ENCODE measurements around the gene ZC3H8. TPM values are rescaled to one million over a fixed set of nuclear protein-coding genes. Genes with fewer than 3 reads are reported as not detected.

The ZC3H8 gene
- total and polyA plus RNA-seq, 2 experiments from 2014 or later = 2.7 to 7.0 TPM

- Histone ChIP-seq H3K9me3 (ENCODE audit: low read depth) (no peaks in the 10 kb centered on the region), H4K20me1 (ENCODE audit: insufficient read depth) (no peaks in the 10 kb centered on the region), H3K4me1 (ENCODE audit: insufficient read depth) (peaks cover 13% of the 10 kb centered on the region), H3F3A (ENCODE audit: insufficient read depth) (0 out of 2 replicates have a peak, but pooled peaks cover 6% of the 10 kb centered on the region), H3K36me3 (ENCODE audit: low read depth) (no peaks in the 10 kb centered on the region), H3K79me2 (ENCODE audit: insufficient read depth) (no peaks in the 10 kb centered on the region), H3K4me2 (ENCODE audit: unreplicated experiment) (no peak overlapping the region), H3K27me3 (replicated peaks; ENCODE audit: insufficient read depth) (no peaks in the 10 kb centered on the region), H3K4me3 (no peak overlapping the region), H2AFZ (no peak overlapping the region), H3K27ac (no peak overlapping the region), H3K9ac (no peak overlapping the region), H3K9me2 (ENCODE audit: insufficient read depth) (no peaks in the 10 kb centered on the region)
- DNase-seq = no peak
- in situ Hi-C loops (cut with MboI) = no loop called here
- WGBS, 2 experiments (ENCODE audit: low coverage in 1 of 2, low lambda C conversion rate in 2 of 2, missing lambda C conversion rate in 2 of 2) = 88 to 92% methylated on average over 11 of the region's 11 CpGs
- no peak for TF ChIP-seq EZH2 (IDR thresholded peaks at IDR 0.05; ENCODE audit: insufficient read depth, poor library complexity, severe bottlenecking)
- TF ChIP-seq EZH2phosphoT487 (IDR thresholded peaks at IDR 0.05; ENCODE audit: insufficient read depth, low read depth) = no peak
These were observed 90.0 kb downstream of the ZC3H8 start for GRCh38 chr2:112164876-112165275.

GRCh38 chr2:112163541-112163981 is 91.3 kb downstream of the ZC3H8 start:
- in situ Hi-C loops (cut with MboI) = no loop called here
- H3K4me2 ChIP-seq (ENCODE audit: unreplicated experiment) = no peak overlapping the region
- H3K4me1 ChIP-seq (ENCODE audit: insufficient read depth) = peaks cover 7% of the 10 kb centered on the region
- no peaks in the 10 kb centered on the region for H3K36me3 ChIP-seq (ENCODE audit: low read depth)
- no peak overlapping the region for H2AFZ ChIP-seq
- H3K79me2 ChIP-seq (ENCODE audit: insufficient read depth) = no peaks in the 10 kb centered on the region
- H3K4me3 ChIP-seq = no peak overlapping the region
- H3F3A ChIP-seq (ENCODE audit: insufficient read depth) = 0 out of 2 replicates have a peak, but pooled peaks cover 6% of the 10 kb centered on the region
- no peak overlapping the region for H3K27ac ChIP-seq
- H4K20me1 ChIP-seq (ENCODE audit: insufficient read depth) = no peaks in the 10 kb centered on the region
- no peak for DNase-seq
- 69 to 77% methylated on average over 9 of the region's 9 CpGs for WGBS, 2 experiments (ENCODE audit: low coverage in 1 of 2, low lambda C conversion rate in 2 of 2, missing lambda C conversion rate in 2 of 2)
- no peaks in the 10 kb centered on the region for H3K9me2 ChIP-seq (ENCODE audit: insufficient read depth)
- H3K9me3 ChIP-seq (ENCODE audit: low read depth) = no peaks in the 10 kb centered on the region
- TF ChIP-seq EZH2phosphoT487 (IDR thresholded peaks at IDR 0.05; ENCODE audit: insufficient read depth, low read depth) (no peak), EZH2 (IDR thresholded peaks at IDR 0.05; ENCODE audit: insufficient read depth, poor library complexity, severe bottlenecking) (no peak)
- H3K9ac ChIP-seq = no peak overlapping the region
- no peaks in the 10 kb centered on the region for H3K27me3 ChIP-seq (replicated peaks; ENCODE audit: insufficient read depth)

- H3F3A ChIP-seq (ENCODE audit: insufficient read depth) = 0 out of 2 replicates have a peak, but pooled peaks cover 6% of the 10 kb centered on the region
- H3K9ac ChIP-seq = no peak overlapping the region
- TF ChIP-seq EZH2 (IDR thresholded peaks at IDR 0.05; ENCODE audit: insufficient read depth, poor library complexity, severe bottlenecking) (no peak), EZH2phosphoT487 (IDR thresholded peaks at IDR 0.05; ENCODE audit: insufficient read depth, low read depth) (no peak)
- H3K9me2 ChIP-seq (ENCODE audit: insufficient read depth) = no peaks in the 10 kb centered on the region
- H3K79me2 ChIP-seq (ENCODE audit: insufficient read depth) = no peaks in the 10 kb centered on the region
- no peak overlapping the region for H2AFZ ChIP-seq
- no peak overlapping the region for H3K4me2 ChIP-seq (ENCODE audit: unreplicated experiment)
- H3K9me3 ChIP-seq (ENCODE audit: low read depth) = no peaks in the 10 kb centered on the region
- WGBS, 2 experiments (ENCODE audit: low coverage in 1 of 2, low lambda C conversion rate in 2 of 2, missing lambda C conversion rate in 2 of 2) = 96 to 99% methylated on average over 11 of the region's 11 CpGs
- peaks cover under 1% of the 10 kb centered on the region; the same call in 1 of the 2 replicates for H3K4me1 ChIP-seq (ENCODE audit: insufficient read depth)
- in situ Hi-C loops (cut with MboI) = no loop called here
- H3K4me3 ChIP-seq = no peak overlapping the region
- no peaks in the 10 kb centered on the region for H3K36me3 ChIP-seq (ENCODE audit: low read depth)
- no peaks in the 10 kb centered on the region for H4K20me1 ChIP-seq (ENCODE audit: insufficient read depth)
- no peaks in the 10 kb centered on the region for H3K27me3 ChIP-seq (replicated peaks; ENCODE audit: insufficient read depth)
- no peak overlapping the region for H3K27ac ChIP-seq
- DNase-seq = no peak
These were observed 91.9 kb downstream of the ZC3H8 start for GRCh38 chr2:112162956-112163355.

GRCh38 chr2:112162341-112162740 is 92.5 kb downstream of the ZC3H8 start:
- WGBS, 2 experiments (ENCODE audit: low coverage in 1 of 2, low lambda C conversion rate in 2 of 2, missing lambda C conversion rate in 2 of 2) = 95 to 100% methylated on average over 6 of the region's 6 CpGs

More at GRCh38 chr2:112162341-112162740, 92.5 kb downstream of the ZC3H8 start:
- Histone ChIP-seq H3K4me3 (no peak overlapping the region), H3K27ac (no peak overlapping the region), H3K9me2 (ENCODE audit: insufficient read depth) (no peaks in the 10 kb centered on the region), H3K79me2 (ENCODE audit: insufficient read depth) (no peaks in the 10 kb centered on the region), H3K36me3 (ENCODE audit: low read depth) (no peaks in the 10 kb centered on the region), H3K27me3 (replicated peaks; ENCODE audit: insufficient read depth) (no peaks in the 10 kb centered on the region), H4K20me1 (ENCODE audit: insufficient read depth) (no peaks in the 10 kb centered on the region), H3F3A (ENCODE audit: insufficient read depth) (0 out of 2 replicates have a peak, but pooled peaks cover 3% of the 10 kb centered on the region), H2AFZ (no peak overlapping the region), H3K4me2 (ENCODE audit: unreplicated experiment) (no peak overlapping the region), H3K9ac (no peak overlapping the region), H3K9me3 (ENCODE audit: low read depth) (no peaks in the 10 kb centered on the region), H3K4me1 (ENCODE audit: insufficient read depth) (no peaks in the 10 kb centered on the region)
- no peak for TF ChIP-seq EZH2phosphoT487 (IDR thresholded peaks at IDR 0.05; ENCODE audit: insufficient read depth, low read depth)
- TF ChIP-seq EZH2 (IDR thresholded peaks at IDR 0.05; ENCODE audit: insufficient read depth, poor library complexity, severe bottlenecking) = no peak
- in situ Hi-C loops (cut with MboI) = no loop called here
- no peak for DNase-seq

Other genes with a start within 250 kb of the ZC3H8 start
- gene TMEM87B, start 199.8 kb downstream of the ZC3H8 start, total RNA-seq (2014; rRNA removed; shearing (Covaris generic)) = 42.4 and 46.9 TPM in 2 replicates
- 27.8 and 32.1 TPM in 2 replicates for gene TMEM87B, start 199.8 kb downstream of the ZC3H8 start, polyA plus RNA-seq (2016; fragmentation: Nextera tagmentation; extraction: Ambion mirVana)
- gene FBLN7, start 116.7 kb downstream of the ZC3H8 start, total RNA-seq (2014; rRNA removed; shearing (Covaris generic)) = 0.11 and 0.13 TPM in 2 replicates
- 1.6 and 1.8 TPM in 2 replicates for gene FBLN7, start 116.7 kb downstream of the ZC3H8 start, polyA plus RNA-seq (2016; fragmentation: Nextera tagmentation; extraction: Ambion mirVana)
- gene ZC3H6, start 20.6 kb upstream of the ZC3H8 start, total RNA-seq (2014; rRNA removed; shearing (Covaris generic)) = 2.5 and 3.3 TPM in 2 replicates
- gene ZC3H6, start 20.6 kb upstream of the ZC3H8 start, polyA plus RNA-seq (2016; fragmentation: Nextera tagmentation; extraction: Ambion mirVana) = 2.1 and 2.5 TPM in 2 replicates
- 11.6 and 16.8 TPM in 2 replicates for gene RGPD8, start 178.6 kb upstream of the ZC3H8 start, total RNA-seq (2014; rRNA removed; shearing (Covaris generic))
- 2.1 and 2.3 TPM in 2 replicates for gene RGPD8, start 178.6 kb upstream of the ZC3H8 start, polyA plus RNA-seq (2016; fragmentation: Nextera tagmentation; extraction: Ambion mirVana)
- 68.4 and 69.7 TPM in 2 replicates for gene TTL, start 227.1 kb upstream of the ZC3H8 start, total RNA-seq (2014; rRNA removed; shearing (Covaris generic))
- 11.1 and 11.5 TPM in 2 replicates for gene TTL, start 227.1 kb upstream of the ZC3H8 start, polyA plus RNA-seq (2016; fragmentation: Nextera tagmentation; extraction: Ambion mirVana)